K562 (cell line): ENCODE data around the gene MAPK4.
"Not testable (repeated sequence)": the region's sequence is repeated elsewhere in the genome, so short reads cannot be mapped to it uniquely, and the experiment has no call there.

Experiments used
- BACH1 ChIP-seq: fragments of 200-800 bp; sonication (Bioruptor generic); IDR thresholded peaks from 2 replicates; pipeline ENCODE4 v1.6.1; 2016; ENCODE audit warnings: missing genetic modification characterization, missing compliant biosample characterization
- EZH2 ChIP-seq: IDR thresholded peaks from 2 replicates; pipeline ENCODE4 v1.6.1; 2012; ENCODE audit warnings: low read depth, mild to moderate bottlenecking, inconsistent platforms, low read length, borderline replicate concordance
- FOXK1 ChIP-seq: sonication (generic); formaldehyde crosslinking; IDR thresholded peaks from 2 replicates; pipeline ENCODE4 v1.8.0; 2022; ENCODE audit warnings: missing genetic modification reagents, mild to moderate bottlenecking, borderline replicate concordance
- HMG20B ChIP-seq: fragments of 250-450 bp; sonication (Bioruptor Pico); IDR thresholded peaks from 2 replicates; pipeline ENCODE4 v1.5.0; 2021; ENCODE audit warnings: mild to moderate bottlenecking
- MAX ChIP-seq: sonication (generic); formaldehyde crosslinking; IDR thresholded peaks from 2 replicates; pipeline ENCODE4 v1.9.0; 2022; ENCODE audit warnings: mild to moderate bottlenecking, missing genetic modification reagents
- MYC ChIP-seq, 2 experiments: fragments of 250-450 bp in 1 of 2; sonication (Bioruptor Pico) in 1 of 2; IDR thresholded peaks; 2 replicates each; pipeline versions ENCODE4 v1.5.1 to v1.6.1; 2012 to 2021; ENCODE audit warnings: low read depth in 2 of 2, borderline replicate concordance in 1 of 2, improper control_type of control experiment in 1 of 2, low read length in 1 of 2, mild to moderate bottlenecking in 1 of 2, moderate library complexity in 1 of 2
- TOE1 ChIP-seq, 2 experiments: fragments of 450-650 bp in 1 of 2; sonication (generic) in 1 of 2; formaldehyde crosslinking in 1 of 2; IDR thresholded peaks; 2 replicates each; pipeline versions ENCODE4 v1.7.1 to v1.8.0; 2016 to 2022; ENCODE audit warnings: borderline replicate concordance in 2 of 2, mild to moderate bottlenecking in 2 of 2, antibody characterized with exemption in 1 of 2, inconsistent platforms in 1 of 2, low read depth in 1 of 2, missing genetic modification reagents in 1 of 2, moderate library complexity in 1 of 2
- ZBTB11 ChIP-seq, 3 experiments: fragments of 200-800 bp in 1 of 3; fragments of 250-450 bp in 1 of 3; fragments of 450-650 bp in 1 of 3; sonication (Bioruptor Pico) in 1 of 3; sonication (Bioruptor generic) in 1 of 3; formaldehyde crosslinking in 1 of 3; IDR thresholded peaks; 2 replicates each; pipeline versions ENCODE4 v1.6.1 to v1.8.0; 2016 to 2022; ENCODE audit warnings: mild to moderate bottlenecking in 2 of 3, missing genetic modification characterization in 2 of 3, missing compliant biosample characterization in 1 of 3, moderate library complexity in 1 of 3
- ZKSCAN1 ChIP-seq: fragments of 150-350 bp; IDR thresholded peaks from 2 replicates; pipeline ENCODE4 v1.6.1; 2016; ENCODE audit warnings: low read depth, low read length
- ZNF274 ChIP-seq: IDR thresholded peaks from 2 replicates; pipeline ENCODE4 v1.6.1; 2011; ENCODE audit warnings: low read depth, mild to moderate bottlenecking, low read length, moderate library complexity, borderline replicate concordance
- ZNF830 ChIP-seq: fragments of 250-450 bp; sonication (Bioruptor Pico); IDR thresholded peaks from 2 replicates; pipeline ENCODE4 v1.5.0; 2021; ENCODE audit warnings: mild to moderate bottlenecking
- TF ChIP-seq, protein P1 (sequence below): sonication (generic); formaldehyde crosslinking; IDR thresholded peaks from 2 replicates; pipeline ENCODE4 v1.9.0; 2022; ENCODE audit warnings: mild to moderate bottlenecking, missing genetic modification reagents
- TF ChIP-seq, protein P2 (sequence below), 2 experiments: IDR thresholded peaks; 2 replicates each; pipeline ENCODE4 v1.6.1; 2012; ENCODE audit warnings: improper control_type of control experiment in 2 of 2, low read depth in 2 of 2, low read length in 2 of 2, borderline replicate concordance in 1 of 2

- TF ChIP-seq ZNF830 (CRISPR knock-in tag); MAX (CRISPR knock-in tag); ZKSCAN1; HMG20B (CRISPR knock-in tag); ZNF274; ZBTB11 (CRISPR knock-in tag; IDR thresholded peaks at IDR 0.05); BACH1; TOE1 (IDR thresholded peaks at IDR 0.05; ENCODE audit: borderline replicate concordance); TOE1 (CRISPR knock-in tag; IDR thresholded peaks at IDR 0.05; ENCODE audit: borderline replicate concordance, low read depth); FOXK1; EZH2; MYC (IDR thresholded peaks at IDR 0.05; ENCODE audit: low read depth, low read length); MYC (CRISPR knock-in tag; IDR thresholded peaks at IDR 0.05; ENCODE audit: borderline replicate concordance, low read depth): not testable (repeated sequence)
- TF ChIP-seq, protein P1, sequence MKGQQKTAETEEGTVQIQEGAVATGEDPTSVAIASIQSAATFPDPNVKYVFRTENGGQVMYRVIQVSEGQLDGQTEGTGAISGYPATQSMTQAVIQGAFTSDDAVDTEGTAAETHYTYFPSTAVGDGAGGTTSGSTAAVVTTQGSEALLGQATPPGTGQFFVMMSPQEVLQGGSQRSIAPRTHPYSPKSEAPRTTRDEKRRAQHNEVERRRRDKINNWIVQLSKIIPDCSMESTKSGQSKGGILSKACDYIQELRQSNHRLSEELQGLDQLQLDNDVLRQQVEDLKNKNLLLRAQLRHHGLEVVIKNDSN, result not testable (repeated sequence)
- TF ChIP-seq, protein P2, sequence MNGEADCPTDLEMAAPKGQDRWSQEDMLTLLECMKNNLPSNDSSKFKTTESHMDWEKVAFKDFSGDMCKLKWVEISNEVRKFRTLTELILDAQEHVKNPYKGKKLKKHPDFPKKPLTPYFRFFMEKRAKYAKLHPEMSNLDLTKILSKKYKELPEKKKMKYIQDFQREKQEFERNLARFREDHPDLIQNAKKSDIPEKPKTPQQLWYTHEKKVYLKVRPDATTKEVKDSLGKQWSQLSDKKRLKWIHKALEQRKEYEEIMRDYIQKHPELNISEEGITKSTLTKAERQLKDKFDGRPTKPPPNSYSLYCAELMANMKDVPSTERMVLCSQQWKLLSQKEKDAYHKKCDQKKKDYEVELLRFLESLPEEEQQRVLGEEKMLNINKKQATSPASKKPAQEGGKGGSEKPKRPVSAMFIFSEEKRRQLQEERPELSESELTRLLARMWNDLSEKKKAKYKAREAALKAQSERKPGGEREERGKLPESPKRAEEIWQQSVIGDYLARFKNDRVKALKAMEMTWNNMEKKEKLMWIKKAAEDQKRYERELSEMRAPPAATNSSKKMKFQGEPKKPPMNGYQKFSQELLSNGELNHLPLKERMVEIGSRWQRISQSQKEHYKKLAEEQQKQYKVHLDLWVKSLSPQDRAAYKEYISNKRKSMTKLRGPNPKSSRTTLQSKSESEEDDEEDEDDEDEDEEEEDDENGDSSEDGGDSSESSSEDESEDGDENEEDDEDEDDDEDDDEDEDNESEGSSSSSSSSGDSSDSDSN (IDR thresholded peaks at IDR 0.05; ENCODE audit: borderline replicate concordance in 1 of 2, low read depth in 2 of 2, low read length in 2 of 2), result not testable (repeated sequence)
Measured at GRCh38 chr18:50707297-50707696, 147.4 kb downstream of the MAPK4 start.
